HG03039 (cell line): ENCODE data around the gene TAS2R3.

Experiments
- ATAC-seq: cut with Tn5 transposase; IDR thresholded peaks from one replicate; pipeline ENCODE4 v1.9.1; 2021; ENCODE audit warnings: mild to moderate bottlenecking, moderate library complexity; ENCODE audit not compliant: unreplicated experiment

Gene TAS2R3

GRCh38 chr7:141785706-141786552 lies 22.0 kb downstream of the TAS2R3 start:
- ATAC-seq, result no peak

GRCh38 chr7:141788296-141788695 lies 24.4 kb downstream of the TAS2R3 start:
- ATAC-seq, result no peak

- no peak for ATAC-seq
Observed at GRCh38 chr7:141789917-141790316, 26.0 kb downstream of the TAS2R3 start, which contains the start of gene TAS2R5. Gene TAS2R5, plus strand, starts transcription at chr7:141790217. Its CDS starts 145 bp downstream, at chr7:141790362.

DNA sequence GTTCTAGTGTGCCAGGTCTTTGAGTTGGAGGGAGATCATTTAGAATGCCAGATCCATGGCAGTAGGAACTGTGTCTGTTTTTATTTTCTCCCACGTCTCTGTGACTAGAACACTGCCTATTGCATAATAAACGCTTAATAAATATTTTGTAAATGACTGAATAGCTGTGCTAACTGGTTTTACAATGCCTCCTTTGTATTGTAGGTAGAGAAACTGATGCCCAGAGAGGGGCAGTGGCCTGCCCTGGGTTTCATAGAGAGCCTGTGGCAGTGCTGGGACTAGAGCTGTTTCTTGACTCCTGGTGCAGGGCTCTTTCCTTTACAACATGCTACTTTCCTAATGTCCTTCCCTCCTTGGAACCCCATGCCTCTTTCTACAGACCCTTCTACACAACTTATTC lies 28.6 kb downstream of the TAS2R3 start:
- no peak for ATAC-seq
